CD4-positive, alpha-beta T cell treated with Interferon alpha-2 for 1 hour (primary cell): Measurements from ENCODE around the gene PURA.

Experiments
- DNase-seq, 2 donors: peaks; one replicate each; pipeline ENCODE4 v3.0.0-alpha.2; 2020 to 2022

The PURA gene

DNA sequence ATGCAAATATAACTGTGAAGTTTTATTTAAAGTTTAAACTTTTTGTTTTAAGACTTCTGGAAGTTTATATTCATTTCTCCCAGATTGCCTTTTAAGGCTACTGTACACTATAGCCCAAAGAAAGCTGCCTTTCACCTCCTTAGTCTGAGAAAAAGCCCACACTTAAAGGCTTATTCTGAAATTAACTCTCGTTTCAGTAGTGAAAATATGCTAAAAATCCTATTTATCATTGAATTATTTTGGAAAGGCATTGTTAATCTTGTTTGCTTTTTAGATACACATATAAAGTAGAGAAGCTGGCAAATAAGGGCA is 3.3 kb upstream of the PURA start:
- DNase-seq: no peak

DNA sequence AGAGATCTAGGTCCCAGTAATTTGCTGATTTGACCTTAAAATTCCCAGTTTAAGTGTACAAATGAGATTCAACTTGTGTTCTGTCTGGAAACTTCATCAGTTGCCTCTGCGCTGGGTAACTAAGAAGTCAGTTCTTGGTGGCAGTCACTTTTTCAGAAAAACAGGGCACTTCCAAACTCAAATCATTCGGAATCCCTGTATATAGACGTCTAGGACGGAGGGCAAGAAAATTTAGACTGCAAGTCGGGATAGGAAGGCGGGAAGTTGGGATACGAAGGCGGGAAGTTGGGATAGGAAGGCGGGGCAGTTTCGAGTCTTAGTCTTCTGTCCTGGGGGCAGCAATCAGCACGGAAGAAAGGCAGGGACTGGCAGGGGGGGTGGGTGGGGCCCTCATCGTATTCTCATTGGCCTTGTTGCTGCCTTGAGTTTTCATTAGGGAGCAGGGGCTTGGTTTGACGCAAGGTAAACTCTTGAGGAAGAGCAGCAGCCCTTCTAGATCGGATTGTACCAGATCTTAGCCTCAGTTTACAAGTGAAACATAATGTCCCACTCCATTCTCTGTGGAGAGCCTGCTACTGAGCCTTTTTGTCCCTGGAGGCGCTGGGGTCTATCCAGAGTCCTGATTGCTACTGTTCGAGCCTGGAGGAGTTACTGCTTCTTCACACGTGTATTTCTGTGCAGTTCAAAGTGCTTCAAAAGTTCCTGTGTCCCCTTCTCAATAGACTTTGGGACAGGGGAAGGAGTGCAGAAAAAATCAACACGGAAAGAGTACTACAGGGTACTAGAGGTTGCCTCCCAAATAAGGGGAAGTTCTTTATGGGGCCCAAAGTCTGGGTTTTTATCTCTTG is 2.7 kb upstream of the PURA start:
- DNase-seq: no peak

DNA sequence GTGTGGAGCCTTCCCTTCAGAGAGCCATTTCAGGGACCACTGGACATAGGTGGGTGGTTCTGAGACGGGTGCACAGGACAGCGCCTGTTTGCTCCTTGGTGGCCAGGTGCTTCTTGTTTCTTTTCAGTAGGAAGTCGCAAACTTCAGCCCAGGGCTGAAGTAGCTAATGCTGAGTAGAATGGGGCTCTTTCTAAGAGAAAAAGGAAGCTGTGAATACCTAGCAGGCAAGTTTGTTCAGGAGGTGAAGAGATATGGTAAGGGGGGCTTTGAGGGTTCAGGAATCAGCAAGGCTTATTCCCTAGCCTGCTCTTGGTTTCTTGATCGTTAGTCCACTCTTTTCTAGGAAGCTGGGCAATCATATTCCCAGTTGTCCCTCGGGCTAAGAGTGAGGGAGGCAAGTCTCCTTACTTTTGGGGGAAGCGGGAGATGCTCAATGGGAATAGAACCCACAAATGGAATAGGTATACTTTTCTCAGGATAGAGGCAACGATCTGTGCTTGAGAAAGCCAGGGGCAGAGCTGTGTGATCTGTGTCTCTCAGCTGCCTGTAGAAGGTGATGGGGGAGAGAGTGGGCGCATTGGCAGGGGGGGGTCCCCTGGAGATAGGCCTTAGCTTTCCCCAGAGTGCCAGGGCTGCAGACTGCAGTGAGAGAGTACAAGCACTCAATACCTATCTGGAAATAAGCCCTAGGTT is 1.9 kb upstream of the PURA start:
- no peak for DNase-seq

DNA sequence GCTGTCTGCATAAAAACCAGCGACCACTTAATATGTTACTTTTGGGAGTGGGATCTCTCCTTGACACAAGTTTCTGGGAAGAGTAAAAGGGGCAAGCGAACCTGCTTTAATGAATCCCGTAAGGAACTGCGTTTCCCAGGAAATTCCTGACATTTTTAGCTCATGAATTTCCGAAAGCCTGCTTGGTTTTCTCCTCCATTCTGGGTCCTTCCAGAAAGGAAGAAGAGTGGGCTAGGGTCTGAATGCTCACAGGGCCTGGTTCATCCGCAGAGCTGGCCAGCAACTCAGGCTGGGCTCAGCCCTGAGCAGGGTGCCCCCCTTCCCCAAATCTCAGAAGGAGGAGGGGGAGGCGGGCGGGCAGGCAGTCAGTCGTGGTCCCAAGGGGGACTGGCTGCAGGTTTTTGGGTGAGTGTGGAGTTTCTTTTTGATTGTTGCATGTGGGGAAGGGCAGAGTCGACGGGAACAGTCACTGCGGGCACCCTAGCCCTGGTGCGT is 1.2 kb upstream of the PURA start:
- no peak for DNase-seq

DNA sequence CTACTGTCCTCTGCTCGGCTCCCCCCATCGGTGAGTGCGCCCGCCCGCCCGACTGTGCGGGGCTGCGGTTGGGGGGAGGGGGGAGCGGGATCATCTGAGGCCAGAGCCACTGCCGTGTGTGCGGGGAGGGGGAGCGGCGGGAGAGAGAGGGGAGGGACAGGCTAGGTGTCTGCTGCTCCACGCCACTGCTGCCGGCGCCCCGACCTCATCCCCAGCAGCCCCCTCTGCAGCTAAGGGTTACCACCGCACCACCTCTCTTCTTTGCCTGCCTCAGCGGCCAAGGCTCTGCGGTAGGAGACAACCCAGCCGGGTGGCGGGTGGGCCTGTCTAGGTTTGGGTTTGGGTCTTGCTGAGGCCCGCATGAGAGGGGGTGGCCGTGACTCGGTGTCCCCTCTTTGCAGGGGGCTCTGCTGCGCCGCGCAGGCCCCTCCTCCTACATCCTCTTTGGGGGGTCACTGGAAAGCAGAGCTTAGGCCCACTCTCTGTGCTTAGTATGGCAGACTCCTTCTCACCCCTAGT is 670 bp upstream of the PURA start:
- peak in 1 of 2 donors; percentile 44 for DNase-seq

DNA sequence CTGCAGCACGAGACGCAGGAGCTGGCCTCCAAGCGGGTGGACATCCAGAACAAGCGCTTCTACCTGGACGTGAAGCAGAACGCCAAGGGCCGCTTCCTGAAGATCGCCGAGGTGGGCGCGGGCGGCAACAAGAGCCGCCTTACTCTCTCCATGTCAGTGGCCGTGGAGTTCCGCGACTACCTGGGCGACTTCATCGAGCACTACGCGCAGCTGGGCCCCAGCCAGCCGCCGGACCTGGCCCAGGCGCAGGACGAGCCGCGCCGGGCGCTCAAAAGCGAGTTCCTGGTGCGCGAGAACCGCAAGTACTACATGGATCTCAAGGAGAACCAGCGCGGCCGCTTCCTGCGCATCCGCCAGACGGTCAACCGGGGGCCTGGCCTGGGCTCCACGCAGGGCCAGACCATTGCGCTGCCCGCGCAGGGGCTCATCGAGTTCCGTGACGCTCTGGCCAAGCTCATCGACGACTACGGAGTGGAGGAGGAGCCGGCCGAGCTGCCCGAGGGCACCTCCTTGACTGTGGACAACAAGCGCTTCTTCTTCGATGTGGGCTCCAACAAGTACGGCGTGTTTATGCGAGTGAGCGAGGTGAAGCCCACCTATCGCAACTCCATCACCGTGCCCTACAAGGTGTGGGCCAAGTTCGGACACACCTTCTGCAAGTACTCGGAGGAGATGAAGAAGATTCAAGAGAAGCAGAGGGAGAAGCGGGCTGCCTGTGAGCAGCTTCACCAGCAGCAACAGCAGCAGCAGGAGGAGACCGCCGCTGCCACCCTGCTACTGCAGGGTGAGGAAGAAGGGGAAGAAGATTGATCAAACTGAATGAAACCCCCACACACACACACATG is 654 bp downstream of the PURA start:
- peak; percentile 42 to 49 for DNase-seq

DNA sequence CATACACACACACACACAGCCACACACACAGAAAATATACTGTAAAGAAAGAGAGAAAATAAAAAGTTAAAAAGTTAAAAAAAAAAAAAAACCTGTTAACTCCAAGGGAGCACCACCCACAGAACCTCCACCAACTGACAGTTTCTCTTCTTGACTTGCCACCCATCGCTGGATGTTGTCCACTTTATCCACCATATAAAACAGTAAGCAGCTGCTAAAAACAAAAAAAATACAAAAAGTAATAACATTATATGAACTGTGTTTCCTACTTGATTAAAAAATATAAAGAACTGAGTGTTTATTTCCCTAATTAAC is 1.2 kb downstream of the PURA start:
- DNase-seq: no peak

DNA sequence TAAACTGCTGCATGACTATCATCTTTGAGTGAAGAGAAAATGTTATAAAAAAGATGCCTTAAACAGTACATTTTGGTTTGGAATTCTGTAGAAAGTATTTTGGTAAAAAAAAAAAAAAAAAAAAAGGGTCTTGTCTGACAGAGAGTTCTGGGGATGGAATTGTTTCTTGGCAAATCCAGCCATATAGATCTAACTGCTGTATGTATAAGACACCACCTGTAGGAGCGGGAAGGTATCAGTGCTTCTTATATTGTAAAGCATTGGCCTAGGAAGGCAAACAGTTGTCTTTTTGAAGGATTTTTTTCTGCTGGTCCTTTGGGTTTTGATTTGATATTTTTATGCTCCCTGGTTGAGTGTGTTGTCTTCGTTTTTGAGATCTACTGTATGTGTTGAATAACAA is 2.8 kb downstream of the PURA start:
- DNase-seq: no peak

DNA sequence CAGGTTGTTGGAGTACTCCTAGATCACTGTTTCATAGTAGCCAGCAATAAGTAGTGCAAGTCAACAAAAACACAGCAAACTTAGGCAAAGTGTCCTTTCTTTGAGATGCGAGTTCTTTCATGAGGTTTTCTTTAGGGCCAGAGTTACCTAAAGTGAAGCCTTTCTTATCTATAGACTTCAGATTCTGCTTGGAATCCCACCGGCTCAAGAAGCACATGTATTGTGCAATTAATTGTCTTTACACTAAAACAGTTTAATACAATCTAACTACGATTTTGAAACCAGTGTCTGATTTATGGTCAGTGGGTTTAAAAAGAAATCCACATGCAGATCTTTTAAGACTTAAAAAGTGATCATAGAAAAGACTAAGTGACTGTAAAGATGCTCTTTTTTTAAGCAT is 3.6 kb downstream of the PURA start:
- no peak for DNase-seq

DNA sequence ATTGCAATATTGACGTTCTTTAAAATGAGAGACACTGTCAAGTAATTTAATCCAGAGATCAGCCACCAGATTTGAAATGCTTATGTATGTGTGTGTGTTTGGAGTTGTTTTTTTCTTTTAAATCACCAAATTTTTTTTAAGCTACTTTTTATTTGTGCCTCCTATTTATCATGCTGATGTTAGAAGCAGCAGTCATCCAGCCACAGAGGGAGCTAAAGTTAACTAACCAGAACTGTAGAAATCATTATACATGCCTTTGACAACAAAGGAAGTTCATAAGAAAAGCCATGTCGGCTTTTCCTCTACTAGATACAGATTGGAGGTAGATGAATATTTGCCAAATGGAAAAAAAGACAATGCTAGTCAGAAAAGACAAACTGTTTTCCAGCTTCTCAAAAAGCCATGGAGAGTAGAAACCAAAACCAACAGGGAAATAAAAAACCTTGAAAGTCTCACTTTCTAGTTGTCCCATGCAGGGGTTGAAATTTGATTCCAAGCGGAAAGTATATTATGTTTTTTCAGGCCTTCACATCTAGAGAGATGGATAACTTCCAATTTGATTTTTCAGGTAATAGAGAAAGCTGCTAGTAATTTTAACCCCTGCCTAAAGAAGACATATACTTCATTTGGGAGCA is 4.5 kb downstream of the PURA start:
- DNase-seq: peak in 1 of 2 donors; percentile 22

DNA sequence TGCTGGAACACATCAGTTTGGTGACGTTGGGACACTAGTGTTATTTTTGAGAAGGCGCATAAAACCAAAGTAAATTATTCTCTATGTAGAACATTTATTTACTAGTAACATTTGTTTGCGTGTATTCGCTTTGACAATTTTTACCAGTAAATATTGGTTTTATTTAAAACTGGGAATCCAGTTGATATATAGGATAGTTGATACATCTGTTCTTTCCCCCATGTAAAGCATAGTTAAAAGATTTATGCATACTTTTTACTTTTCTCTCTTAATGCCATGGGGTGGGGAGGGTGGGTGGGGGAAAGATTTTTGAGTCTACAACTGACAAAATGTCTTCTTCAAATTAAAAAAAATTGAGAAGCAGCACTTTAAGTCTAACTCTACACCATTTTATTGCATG is 11.7 kb downstream of the PURA start, which contains the start of gene IGIP:
TSS of gene IGIP (plus strand) at position 301 of the 400 bp plus-strand sequence. CDS start 2,540 bp downstream, outside the sequence.
- no peak for DNase-seq

DNA sequence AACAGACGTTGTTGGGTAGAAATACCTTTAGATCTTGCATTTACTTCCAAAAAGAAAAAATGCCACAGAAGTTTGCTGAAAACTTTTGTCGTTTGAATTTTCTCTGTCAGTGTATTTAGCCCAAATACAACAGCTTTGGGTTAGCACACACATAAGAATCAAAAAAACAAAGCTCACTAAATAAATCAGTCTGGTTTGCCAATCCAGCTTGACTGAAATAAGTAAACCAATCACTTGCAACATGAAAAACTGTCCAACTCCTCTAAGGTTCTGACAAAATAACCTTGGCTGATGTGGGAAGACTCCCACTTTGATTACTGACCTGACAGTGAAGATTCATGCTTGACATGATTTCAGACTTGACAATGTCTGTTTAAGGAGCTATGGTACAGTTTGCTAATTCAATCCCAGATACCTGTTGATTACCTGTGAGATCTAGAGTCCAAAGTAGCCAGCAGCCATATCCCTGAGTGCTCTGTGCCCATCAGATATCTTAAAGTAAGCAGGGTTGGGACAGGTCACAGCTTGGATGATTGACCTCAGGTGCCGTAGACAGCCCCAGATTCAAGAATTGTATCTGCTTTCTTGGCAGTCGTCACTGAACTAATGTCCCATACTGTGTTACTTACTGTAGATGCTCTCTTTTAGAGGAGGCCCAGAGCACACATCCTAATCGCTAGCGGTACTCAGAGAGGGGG is 12.6 kb downstream of the PURA start:
- no peak for DNase-seq

DNA sequence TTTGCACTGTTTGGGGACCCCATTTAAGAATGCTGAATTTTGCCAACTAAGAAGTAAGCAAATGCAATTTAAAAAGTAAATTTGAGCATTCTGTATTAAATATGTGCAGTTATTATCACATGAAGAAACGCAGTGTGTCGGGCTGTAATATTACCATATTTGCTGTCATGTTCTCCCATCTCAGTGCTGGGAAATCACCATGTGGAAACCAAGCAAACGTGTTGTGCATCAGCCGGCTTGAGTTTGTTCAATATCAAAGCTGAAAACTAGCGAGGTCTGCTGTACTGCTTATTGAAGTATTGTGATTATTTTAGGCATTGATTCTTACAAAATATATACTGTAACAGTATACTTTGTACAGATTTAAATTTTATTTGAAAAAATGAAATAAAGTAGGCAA is 14.5 kb downstream of the PURA start:
- DNase-seq: no peak

DNA sequence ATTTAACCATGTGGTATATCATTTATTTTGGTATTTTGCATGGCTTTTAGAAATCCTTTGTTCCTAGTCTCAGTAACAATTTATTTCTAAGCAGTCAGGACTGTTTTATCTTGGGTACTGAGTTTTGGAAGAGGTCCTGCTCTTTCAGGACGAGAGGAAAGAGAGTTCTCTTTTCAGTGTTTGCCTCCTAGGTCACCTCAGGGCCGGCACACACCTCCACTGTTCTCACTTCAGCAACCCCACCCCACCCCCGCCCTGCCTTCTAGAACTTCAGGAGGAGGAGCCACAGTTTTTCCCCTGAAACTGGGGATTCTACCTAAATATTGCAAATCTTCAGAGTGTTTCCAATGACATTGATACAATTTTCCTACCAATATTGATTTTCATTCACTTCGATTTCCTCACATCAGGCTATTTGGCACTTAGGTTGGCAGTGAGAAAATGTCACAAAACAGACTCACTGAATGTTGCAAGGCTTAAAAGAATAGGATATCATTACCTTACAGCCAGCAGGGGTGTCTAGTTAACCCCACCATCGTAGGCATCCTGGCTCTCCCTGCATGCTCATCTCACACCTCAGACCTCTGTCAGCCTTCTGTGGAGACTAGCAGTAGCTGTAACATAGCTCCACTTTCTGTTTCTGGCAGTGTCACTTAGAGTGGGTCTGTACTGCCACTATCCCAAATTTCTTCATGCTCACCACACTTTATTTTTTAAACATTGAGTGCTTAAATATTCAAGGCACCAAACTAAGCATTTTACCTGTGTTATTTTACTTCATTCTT is 17.2 kb downstream of the PURA start:
- DNase-seq: no peak

DNA sequence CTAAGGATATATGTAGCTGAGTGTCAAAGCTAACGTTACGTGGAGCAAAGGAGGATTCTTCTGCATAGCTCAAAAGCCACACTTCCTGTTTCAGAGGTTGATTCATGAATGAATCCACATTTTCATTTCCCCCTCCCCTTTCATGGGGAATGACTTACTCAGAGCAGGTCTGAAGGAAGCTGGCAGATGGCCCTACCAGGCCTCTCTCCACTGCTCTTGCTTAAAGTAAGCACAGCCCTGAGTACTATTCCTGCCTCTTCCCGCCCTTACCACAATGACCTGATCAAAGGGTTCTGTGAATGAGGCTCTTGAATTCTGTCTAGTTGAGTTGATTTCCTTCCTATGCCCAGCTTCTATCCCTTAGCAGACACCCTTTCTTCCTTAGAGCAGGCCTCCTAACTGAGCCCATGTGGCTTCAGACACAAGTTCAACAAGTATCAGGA is 18.1 kb downstream of the PURA start:
- peak in 1 of 2 donors; percentile 15 for DNase-seq

DNA sequence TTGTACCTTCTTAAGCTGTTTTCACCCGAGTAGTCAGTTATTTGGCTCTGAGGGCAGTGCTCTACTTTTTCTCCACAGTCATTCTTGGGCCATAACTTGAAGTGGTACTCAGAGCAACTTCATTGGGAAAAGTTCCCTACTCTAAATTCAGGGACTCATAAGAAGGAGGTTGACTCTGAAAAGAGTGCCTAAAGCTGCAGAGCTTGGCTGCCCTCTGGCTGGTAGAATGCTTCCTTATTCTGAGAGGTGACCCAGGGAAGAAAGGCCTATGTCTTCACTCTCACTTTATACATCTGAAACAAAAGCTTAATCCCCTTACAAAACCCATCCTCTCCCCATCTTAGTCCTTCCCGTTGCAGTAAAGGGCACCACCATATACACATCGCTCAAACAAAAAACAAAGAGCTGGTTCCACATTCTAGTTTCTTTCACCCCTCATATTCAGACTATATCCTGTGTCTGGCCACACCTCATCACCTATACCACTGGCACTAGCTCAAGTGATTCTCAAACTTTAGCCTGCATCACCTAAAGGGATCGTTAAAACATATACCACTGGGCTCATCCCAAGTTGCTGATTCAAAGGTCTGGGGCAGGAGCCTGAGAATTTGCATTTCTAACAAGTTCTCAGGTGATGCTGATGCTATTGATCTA is 19.7 kb downstream of the PURA start:
- DNase-seq: no peak

DNA sequence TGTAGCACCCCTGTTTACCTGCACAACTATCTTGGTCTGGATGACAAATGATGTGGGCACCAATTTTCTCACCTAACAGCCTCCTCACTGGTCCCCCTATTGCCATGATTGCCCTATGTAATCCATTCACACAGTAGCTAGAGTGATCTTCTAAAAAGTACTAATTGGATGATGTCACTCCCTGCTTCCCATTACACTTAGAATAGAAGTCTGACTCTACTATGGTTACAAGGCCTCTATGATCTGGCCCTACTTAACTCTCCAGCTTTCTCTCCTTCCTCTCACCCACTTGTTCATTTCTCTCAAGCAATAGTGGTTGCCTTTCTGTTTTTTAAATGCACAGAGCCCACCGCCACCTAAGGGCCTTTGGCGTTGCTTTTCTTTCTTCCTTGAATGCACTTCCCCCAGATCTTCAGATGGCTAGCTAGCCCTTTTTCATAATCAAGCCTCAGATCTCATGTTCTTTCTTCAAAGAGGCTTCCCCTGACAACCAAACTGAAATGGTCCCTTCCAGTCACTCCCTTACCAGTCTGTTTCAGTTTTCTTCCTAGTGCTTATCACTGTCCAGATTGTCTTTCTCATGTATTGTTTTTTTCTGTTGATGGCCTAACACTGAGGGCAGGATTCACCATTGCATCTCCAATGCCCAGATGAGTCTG is 20.5 kb downstream of the PURA start:
- no peak for DNase-seq

DNA sequence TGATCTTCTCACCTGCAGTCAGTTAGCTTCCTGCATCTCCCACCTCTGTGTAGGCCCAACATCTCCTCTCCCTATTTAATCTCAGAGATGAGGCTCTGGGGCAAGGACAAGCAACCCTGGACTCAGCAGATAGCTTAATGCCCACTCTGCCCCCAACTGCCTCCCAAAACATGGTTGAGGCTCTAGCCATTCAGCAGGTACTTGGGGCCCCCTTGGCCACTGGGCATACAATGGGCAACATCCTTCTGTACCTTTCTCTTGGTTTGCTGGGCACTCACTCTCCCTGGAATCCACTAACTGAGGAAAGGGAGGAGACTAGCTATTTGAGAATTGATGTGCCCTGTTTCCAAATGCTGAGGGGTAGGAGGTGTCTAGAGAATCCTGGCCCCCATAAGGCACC is 21.2 kb downstream of the PURA start:
- DNase-seq: no peak

DNA sequence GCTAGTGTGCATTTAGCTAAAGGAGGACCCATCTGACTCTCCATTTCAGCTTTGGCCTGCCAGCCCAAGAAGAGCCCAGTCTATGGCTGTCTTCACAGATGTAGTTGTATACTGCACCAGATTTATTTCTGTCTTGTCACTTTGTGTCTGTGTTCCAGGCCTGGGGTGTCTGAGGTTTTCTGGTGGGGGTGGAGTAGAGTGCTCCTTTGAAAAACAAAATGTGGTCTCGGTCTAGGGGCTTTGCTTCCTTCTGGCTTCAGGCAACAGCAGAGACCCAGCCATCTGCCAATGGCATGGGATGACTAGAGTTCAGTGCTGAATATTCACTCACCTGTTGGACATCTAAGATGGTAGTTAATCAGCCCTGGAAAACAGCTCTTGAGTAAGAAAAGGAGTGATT is 22.7 kb downstream of the PURA start:
- no peak for DNase-seq

DNA sequence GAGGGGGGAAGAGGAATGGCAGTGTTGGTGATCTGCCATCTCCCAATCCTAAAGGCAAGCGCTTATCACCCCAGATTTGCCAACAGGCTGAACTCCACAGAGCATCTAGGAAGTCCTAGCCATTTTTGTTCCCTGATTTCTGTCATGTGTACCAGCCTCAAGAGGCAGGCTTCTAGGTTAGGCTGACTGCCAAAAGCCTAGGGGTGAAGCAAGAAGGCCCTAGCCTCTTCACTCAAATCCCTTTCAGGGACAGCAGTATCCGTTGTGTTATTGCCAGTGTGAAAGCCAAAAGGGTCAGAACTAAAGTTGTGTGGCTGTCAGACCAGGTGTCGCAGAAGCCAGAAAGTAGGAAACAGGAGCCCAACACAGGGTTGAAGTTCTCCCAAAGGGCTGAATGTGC is 26.5 kb downstream of the PURA start:
- DNase-seq: no peak
